Left ventricle myocardium inferior (tissue), 1 donor: ENCODE measurements around the gene NOTUM. TPM values are rescaled to one million over a fixed set of nuclear protein-coding genes. Genes with fewer than 3 reads are reported as not detected.
A peak's percentile ranks its signal among the peaks of the same experiment; 100 is the strongest.

Source experiments
- DNase-seq: peaks from one replicate; pipeline ENCODE4 v3.0.0-alpha.2; 2020
- H3K27ac ChIP-seq: fragments of 200-600 bp; replicated peaks from 2 replicates; pipeline ENCODE4 v1.8.0; 2021
- H3K27me3 ChIP-seq: fragments of 200-600 bp; 2 replicates; pipeline ENCODE4 v1.8.0; 2021; ENCODE audit warnings: low read depth
- H3K36me3 ChIP-seq: fragments of 200-600 bp; 2 replicates; pipeline ENCODE4 v1.8.0; 2021
- H3K4me1 ChIP-seq: fragments of 200-600 bp; 2 replicates; pipeline ENCODE4 v1.8.0; 2021
- H3K4me3 ChIP-seq: fragments of 200-600 bp; 2 replicates; pipeline ENCODE4 v1.8.0; 2021; ENCODE audit warnings: mild to moderate bottlenecking, moderate library complexity
- H3K9me3 ChIP-seq: fragments of 200-600 bp; replicated peaks from 2 replicates; pipeline ENCODE4 v1.8.0; 2021
- CTCF ChIP-seq: fragments of 200-600 bp; IDR thresholded peaks from 2 replicates; pipeline ENCODE4 v1.8.0; 2021; ENCODE audit warnings: antibody characterized with exemption, mild to moderate bottlenecking, borderline replicate concordance
- intact Hi-C: fragments of 100-400 bp; cut with micrococcal nuclease; formaldehyde crosslinking; loops from one replicate; pipeline ENCODE4 v1.11.0; 2022
- long read RNA-seq: library from polyadenylated mRNA; unstranded; transcript quantifications from one replicate; pipeline ENCODE4 v2.0.0, GENCODE V29; 2021
- total RNA-seq: library from RNA; stranded (reverse); fragmentation: NEBNext Ultra II Directional; extraction: Animal tissue kit (Norgen Biotek cat#: 25700); gene quantifications from one replicate; pipeline ENCODE4 v1.2.1, GENCODE V29; 2021
- donor health status: DM: no; HTN: yes; CAD: no; lungs with severe emphysema.

Gene NOTUM
- not detected for total RNA-seq
- long read RNA-seq, result 0 reads

GRCh38 chr17:81961087-81961511 is at the start of gene NOTUM:
Gene NOTUM (minus strand): TSS chr17:81961187. CDS start chr17:81960909, 278 bp downstream.
- intact Hi-C loops, result loop anchor here (10.0 kb wide), 1 partner anchor 184 kb away; no protein-coding TSS in a partner anchor
- Histone ChIP-seq H3K4me1 (peaks cover 25% of the 10 kb centered on the region), H3K4me3 (peak within 1 kb of the TSS; percentile 64), H3K27ac (no peak within 1 kb of the TSS), H3K9me3 (no peaks in the 10 kb centered on the region), H3K36me3 (no peaks in the 10 kb centered on the region), H3K27me3 (peaks cover 96% of the 10 kb centered on the region)
- peak; percentile 31 for TF ChIP-seq CTCF
- DNase-seq, result no peak

- H3K4me1 ChIP-seq, result peaks cover 64% of the 10 kb centered on the region
- H3K27ac ChIP-seq, result no peak overlapping the region
- H3K4me3 ChIP-seq, result no peak overlapping the region
- DNase-seq, result no peak
- H3K36me3 ChIP-seq, result no peaks in the 10 kb centered on the region
- TF ChIP-seq CTCF, result no peak
- intact Hi-C loops, result no loop called here
- no peaks in the 10 kb centered on the region for H3K27me3 ChIP-seq
- H3K9me3 ChIP-seq, result no peaks in the 10 kb centered on the region
Observed at GRCh38 chr17:82009413-82009812, 48.4 kb upstream of the NOTUM start.

GRCh38 chr17:82008941-82009405 is 48.0 kb upstream of the NOTUM start:
- Histone ChIP-seq H3K9me3 (no peaks in the 10 kb centered on the region), H3K27me3 (no peaks in the 10 kb centered on the region), H3K4me1 (peaks cover 62% of the 10 kb centered on the region), H3K4me3 (no peak overlapping the region), H3K36me3 (no peaks in the 10 kb centered on the region), H3K27ac (no peak overlapping the region)
- TF ChIP-seq CTCF, result no peak
- peak; percentile 51 for DNase-seq
- intact Hi-C loops, result no loop called here

GRCh38 chr17:82008258-82008940 is 47.4 kb upstream of the NOTUM start:
- no peak overlapping the region for H3K4me3 ChIP-seq
- H3K27me3 ChIP-seq, result no peaks in the 10 kb centered on the region
- peaks cover 62% of the 10 kb centered on the region for H3K4me1 ChIP-seq
- H3K27ac ChIP-seq, result no peak overlapping the region
- no peaks in the 10 kb centered on the region for H3K36me3 ChIP-seq
- intact Hi-C loops, result no loop called here
- no peak for TF ChIP-seq CTCF
- H3K9me3 ChIP-seq, result no peaks in the 10 kb centered on the region
- no peak for DNase-seq

- no peak for DNase-seq
Observed at GRCh38 chr17:82007495-82008257, 46.7 kb upstream of the NOTUM start.

More at GRCh38 chr17:82007495-82008257, 46.7 kb upstream of the NOTUM start:
- H3K27ac ChIP-seq, result no peak overlapping the region
- H3K27me3 ChIP-seq, result no peaks in the 10 kb centered on the region
- no peaks in the 10 kb centered on the region for H3K36me3 ChIP-seq
- peaks cover 62% of the 10 kb centered on the region for H3K4me1 ChIP-seq
- no peak for TF ChIP-seq CTCF
- no peak overlapping the region for H3K4me3 ChIP-seq
- intact Hi-C loops, result no loop called here
- no peaks in the 10 kb centered on the region for H3K9me3 ChIP-seq
